ENCODE measurements around the gene TMEM18. TPM values are rescaled to one million over a fixed set of nuclear protein-coding genes. Genes with fewer than 3 reads are reported as not detected.
"Not testable (repeated sequence)": the region's sequence is repeated elsewhere in the genome, so short reads cannot be mapped to it uniquely, and the experiment has no call there.

TMEM18 gene
- total RNA-seq, 1 donor from 2014 or later: 18.0 TPM

DNA sequence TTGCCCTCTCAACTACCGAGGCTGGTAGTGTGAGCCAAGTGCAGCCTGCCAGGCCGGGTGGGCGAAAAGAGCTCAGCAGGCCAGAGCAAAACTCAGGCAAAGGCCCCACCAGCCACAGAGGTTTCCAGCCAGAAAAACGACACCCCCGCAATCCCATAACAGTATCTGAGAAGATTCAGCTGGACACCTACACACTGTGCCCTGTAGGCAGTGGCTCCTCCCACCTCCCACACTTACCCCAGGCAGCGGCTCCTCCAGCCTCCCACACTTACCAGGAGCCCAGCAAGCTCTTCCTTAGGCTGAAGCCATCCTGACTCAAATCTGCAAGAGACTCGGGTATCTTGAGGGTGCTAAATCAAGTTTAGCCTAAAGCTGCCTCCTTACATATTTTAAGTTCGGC lies 15.6 kb upstream of the TMEM18 start:
- no peak for ATAC-seq

GRCh38 chr2:691821-692761 lies 14.9 kb upstream of the TMEM18 start:
- no peak for ATAC-seq

DNA sequence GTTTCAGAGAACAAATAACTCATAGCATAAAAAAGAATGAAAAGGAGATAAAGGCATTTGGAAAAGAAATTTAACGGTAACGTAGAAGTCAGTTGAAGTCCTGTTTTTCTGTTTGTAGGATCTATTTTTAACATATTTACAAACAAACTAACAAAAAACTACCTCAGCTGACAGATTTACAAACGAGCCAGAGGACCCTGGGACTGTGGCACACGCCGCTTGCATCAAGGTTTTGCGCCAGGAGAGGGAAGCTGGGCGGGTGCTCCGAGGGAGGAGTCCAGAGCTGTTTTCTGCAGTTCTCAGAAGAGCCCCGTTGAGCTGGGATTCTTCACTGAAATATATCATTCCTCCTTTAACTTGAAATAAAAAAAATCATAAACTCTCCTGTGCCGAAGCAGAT lies 13.6 kb upstream of the TMEM18 start:
- ATAC-seq: no peak

DNA sequence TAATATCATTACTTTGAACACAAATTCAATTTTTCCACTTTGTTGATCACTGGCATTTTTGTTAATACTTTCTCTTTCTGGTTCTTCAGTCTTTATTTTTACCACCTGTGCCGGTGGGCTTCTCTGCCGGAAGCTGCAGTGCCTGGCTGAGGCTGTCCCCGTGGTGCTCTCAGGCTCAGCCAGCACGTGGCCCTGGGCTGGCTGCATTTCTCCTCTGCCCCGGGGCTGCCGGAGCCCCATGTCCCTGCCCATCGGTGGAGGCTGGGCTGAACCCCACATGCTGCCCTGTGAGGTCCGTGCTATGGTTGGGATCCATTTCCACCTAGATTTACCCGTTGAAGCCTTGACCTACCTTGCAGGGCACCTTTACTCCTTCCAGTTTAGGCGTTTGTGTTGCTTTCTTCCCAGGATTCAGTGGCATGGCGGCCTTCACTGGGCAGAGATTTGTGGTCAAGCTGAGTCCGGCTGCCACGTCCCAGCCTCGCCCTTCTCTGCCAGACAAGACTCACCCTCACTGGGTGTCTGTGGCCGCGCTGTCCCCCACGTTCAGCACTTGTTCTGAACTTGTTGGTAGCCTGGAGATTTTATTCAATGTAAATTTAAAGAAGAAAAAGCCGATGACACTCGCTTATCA lies 12.8 kb upstream of the TMEM18 start:
- ATAC-seq: no peak

GRCh38 chr2:689237-689636 lies 12.0 kb upstream of the TMEM18 start:
- ATAC-seq: no peak

DNA sequence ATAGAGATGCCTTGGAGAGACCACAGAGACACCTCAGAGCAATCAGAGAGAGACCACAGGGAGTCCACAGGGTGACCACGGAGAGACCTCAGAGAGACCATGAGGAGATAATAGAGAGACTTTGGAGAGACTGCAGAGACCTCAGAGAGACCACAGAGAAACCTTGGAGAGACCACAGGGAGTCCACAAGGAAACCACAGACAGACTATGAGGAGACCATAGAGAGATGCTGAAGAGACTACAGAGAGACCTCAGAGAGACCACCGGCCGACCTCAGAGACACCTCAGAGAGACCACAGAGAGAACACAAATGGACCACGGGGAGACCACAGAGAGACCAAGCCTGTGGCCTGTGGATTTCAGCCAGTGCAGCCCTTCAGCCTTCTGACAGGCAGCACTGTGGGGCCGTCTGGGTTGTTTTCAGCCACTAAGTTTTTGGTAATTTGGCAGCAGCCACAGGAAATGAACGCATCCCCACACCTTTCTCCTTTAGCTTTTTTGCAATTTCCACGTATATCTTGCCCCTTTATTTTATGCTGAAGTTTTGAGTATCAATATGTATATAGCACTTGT lies 11.4 kb upstream of the TMEM18 start:
- no peak for ATAC-seq

DNA sequence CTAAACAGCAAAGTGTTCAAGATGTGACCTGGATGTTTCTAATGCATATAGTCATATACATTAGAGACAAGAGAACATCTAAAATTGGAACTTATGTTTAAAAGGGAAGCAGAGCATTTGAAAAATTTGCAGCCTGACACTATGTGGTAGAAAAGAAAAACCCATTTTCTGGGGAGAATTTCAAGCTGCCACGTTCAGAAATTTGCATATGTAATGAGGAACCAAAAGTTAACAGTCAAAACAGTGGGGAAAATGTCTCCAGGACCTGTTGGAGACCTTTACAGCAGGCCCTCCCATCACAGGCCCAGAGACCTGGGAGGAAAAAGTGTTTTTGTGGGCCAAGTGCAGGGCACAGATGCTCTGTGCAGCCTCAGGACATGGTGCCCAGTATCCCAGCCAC lies 8.2 kb upstream of the TMEM18 start:
- no peak for ATAC-seq

DNA sequence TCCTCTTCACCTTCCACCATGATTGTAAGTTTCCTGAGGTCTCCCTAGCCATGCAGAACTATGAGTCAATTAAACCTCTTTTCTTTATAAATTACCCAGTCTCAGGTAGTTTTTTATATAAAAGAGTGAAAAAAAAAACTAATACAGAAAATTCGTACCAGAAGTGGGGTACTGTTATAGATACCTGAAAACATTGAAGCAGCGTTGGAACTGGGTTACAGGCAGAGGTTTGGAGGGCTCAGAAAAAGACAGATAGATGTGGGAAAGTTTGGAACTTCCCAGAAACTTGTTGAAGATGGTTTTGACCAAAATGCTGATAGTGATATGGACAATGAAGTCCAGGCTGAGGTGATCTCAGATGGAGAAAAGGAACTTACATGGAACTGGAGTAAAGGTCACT lies 7.7 kb upstream of the TMEM18 start:
- not testable (repeated sequence) for ATAC-seq

DNA sequence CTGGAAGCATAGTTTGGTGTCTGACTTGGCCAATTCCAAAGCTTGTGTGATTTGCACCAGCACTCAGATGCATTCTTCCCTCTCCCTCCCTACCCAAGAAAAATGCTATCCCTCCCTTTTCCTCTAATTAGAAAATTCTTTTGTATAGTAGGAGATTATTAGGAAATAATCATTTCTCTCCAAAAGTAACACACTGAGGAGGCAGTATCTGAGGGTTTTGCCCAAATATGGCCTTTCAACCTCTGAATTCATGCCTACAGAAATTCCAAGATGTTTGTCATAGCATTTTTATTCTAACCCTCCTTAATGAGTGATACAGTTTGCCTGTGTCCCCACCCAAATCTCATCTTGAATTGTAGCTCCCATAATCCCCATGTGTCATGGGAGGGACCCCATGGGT lies 5.0 kb upstream of the TMEM18 start:
- ATAC-seq: no peak

GRCh38 chr2:681312-681711 lies 4.1 kb upstream of the TMEM18 start:
- ATAC-seq: no peak

DNA sequence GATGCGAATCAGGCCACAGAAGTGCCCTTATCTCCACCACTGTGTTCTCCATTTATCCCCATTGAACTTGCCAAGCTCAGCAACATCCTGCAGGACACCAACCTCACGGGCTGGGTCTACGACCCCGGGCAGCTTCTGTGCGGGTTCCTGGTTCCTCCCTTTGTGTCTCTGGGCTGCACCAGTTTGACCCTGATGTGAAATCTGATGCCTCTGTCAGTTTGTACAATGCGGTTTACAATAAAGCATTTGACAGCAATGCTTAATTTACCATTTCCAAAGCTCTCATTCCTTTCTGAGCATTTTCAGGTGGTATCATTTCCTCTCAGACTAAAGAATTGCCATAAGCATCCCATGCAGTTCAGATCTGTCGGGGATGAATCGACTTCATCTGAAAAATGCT lies 3.3 kb upstream of the TMEM18 start:
- no peak for ATAC-seq

- no peak for ATAC-seq
Measured at GRCh38 chr2:678964-679363, 1.8 kb upstream of the TMEM18 start.

GRCh38 chr2:677959-678550 lies 849 bp upstream of the TMEM18 start:
- ATAC-seq: no peak

DNA sequence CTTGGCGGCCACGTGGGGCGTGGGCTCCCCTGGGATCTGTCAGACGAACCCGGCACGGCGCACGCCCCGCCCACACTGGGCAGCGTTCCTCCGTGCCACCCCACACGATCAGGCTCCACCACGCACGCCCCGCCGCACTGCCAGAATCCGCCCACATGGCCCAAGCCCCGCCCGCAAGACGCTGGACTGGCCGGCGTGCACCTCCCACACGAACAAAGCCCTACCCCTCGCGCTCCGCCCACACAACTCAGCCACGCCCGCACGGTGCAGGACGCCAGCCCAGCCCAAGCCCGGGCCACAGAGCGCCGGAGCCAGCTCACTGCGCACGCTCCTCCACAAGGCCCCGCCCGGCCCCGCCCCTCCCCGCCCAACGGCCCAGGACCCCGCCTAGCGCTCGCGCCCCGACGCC lies 555 bp downstream of the TMEM18 start:
- peak; percentile 95 for ATAC-seq

DNA sequence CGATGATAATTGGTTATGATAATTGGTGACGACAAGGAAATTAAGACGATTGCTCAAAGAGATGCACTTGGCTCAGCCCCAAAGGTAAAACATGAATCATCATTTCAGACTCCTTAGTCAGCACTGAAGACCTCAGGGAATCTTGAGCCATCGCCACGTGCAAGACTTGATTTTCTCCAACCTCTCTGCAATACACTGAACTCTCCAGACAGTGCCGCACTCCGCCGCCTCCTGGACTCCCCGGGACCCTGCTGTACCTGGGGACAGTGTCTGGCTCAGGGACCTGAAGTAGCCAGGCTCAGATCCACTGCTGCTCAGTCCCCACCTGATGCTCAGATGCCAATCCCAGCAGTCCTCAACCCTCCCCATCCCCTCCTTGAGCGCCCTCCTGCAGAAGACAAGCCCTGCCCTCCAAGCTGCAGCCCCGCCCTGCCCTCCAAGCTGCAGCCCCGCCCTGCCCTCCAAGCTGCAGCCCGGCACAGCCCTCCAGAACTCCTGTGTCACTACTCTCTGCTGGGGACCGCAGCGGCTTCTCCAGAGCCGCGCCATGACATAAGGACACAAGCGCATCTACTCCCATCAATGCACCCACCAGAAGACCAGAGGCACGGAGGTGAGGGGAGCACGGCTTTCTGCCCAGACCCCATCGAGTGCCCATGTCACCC lies 1.1 kb downstream of the TMEM18 start:
- ATAC-seq: peak; percentile 50

DNA sequence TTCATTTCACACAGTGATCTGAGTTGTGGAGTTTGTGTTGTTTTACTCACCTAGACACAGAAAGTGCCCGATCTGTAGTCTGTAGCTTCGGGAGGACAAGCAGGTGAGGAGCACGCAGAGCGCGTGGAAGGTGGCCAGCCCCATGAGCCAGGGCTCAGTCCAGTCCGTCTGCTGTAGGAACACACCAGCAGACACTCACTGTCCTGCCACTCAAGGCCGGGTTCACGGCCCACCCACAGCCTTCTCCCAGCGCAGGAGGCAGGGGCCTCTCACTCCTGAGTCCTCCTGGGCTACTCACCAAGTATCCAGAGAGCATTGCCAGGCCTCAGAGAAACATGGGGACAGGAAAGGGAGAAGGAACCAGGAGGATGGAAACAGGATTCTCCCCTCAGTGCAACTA lies 1.7 kb downstream of the TMEM18 start:
- ATAC-seq: no peak

DNA sequence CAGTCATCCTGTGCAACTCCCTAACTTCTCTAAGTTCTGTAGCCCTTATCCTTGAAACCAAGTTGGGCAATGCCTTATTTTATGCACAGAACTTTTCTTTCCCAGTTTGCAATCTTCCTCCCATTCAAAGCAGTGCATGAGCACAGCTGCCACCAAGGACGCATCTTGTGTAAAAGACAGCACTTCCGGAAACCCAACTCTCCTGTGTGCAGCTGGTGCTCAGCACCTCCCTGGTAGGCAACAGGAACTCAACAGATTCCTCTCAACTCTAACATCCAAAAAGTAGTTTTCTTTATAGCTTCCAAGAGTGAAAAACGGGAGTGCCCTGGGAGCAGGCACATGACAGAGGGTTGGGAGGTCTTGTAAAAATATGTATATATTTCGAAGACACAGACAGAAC lies 2.2 kb downstream of the TMEM18 start:
- no peak for ATAC-seq

DNA sequence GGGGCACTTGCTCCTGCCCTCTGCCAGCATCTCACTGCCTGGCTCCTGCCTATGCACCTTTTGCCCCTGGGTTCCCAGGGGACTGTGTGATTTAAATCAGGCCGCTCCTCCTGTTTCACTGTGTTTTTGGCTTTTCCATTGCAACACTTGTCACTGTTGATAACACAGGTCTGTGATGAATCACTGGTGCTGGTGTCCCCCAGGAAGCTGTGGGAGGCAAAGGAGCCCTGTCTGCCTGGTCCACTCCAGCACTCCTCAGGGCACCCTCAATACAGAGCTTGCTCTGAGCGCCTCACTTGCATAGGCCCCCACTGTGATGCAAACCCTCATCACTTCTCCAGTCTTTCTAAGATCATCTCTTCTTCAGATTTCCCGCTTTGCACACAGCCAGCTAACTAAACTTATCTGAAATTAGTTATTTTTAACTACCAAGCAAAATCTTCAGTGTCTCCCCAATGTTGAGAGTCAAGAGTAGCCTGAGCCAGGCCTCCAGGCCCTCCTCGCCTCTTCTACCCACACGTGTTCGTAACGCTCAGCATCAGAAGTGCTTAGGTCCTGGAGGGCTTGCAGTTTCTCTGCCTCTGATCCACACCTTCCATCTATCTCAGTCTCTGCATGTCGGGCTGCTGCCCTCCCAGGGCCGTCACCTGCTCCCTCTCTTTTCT lies 2.8 kb downstream of the TMEM18 start:
- ATAC-seq: no peak

DNA sequence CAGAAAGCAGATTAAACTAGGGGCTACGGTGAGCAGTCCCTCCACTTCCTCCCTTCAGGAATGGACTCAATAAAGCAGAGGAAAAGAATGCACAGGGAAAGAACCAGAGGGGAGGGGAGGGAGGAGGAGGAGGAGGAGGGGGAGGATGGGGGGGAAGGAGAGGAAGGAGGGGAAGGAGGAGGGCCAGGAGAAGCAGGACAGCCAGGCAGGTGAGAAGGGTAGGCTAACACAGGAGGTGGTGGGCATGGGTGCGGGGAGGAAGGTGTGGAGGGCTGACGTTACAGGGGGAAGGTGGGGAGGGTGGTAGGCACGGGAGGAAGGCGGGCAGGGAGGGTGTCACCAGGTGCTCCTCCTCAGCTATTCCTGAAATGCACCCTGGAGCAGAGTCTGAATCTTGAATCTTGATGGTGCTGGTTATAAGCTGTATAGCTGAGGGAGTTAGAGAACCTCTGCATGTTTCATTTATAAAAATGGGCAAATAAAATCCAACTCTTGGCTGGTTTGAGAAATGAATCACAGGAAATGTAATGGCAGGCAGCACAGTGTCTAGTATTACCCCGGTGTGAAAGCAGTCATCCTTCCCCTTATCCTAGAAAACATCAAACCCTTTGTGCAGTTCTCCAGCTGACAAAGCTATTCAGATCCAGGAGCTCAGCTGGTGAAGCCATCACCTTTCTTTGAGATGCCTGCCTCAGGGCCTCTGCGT lies 3.4 kb downstream of the TMEM18 start:
- no peak for ATAC-seq

- no peak for ATAC-seq
Measured at GRCh38 chr2:673016-673415, 4.2 kb downstream of the TMEM18 start.

DNA sequence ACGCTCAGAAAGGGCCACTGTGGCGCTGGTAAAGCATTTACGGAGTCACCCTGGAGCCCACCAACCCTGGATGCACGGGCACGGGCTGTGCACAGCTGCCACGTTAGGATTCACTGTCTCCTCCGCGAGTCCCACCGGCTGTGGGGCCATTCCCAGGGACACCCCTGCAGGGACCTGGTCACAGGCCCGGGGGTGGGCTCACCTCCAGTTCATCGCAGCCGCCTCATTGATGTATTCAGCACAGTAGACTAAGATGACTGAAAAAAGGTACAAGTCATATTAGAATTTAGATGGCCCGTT lies 4.7 kb downstream of the TMEM18 start:
- ATAC-seq: no peak
